Measurements from ENCODE around the gene SARS2.

SARS2 gene

DNA sequence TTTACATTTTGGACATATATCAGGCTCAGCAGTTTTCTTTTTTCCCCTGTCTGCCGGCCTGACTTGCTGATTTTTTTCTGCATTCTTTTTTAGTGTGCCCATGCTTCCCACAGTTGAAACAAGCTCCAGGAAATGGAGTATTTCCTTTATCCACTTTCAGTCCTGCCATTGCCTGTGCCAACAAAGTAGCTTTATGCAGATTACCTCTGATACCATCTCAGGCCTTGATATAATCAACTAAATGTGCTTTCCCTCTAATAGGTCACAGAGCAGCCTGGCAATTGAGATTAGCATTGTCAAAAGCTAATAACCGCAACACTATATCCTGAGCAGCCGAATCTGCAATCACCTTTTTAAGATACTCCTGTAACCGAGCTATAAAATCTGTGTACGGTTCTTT lies 9.4 kb upstream of the SARS2 start:
- Histone ChIP-seq H2AFZ (ENCODE audit: low read length) (no peak overlapping the region), H3K9me2 (ENCODE audit: low read depth, low read length) (no peaks in the 10 kb centered on the region), H3K4me1 (ENCODE audit: insufficient read depth, low read length, severe bottlenecking) (no peaks in the 10 kb centered on the region), H3K4me2 (ENCODE audit: low read length) (no peak overlapping the region), H3K27ac (ENCODE audit: low read depth, low read length, poor library complexity, severe bottlenecking) (no peak overlapping the region), H3K9ac (ENCODE audit: low read length) (no peak overlapping the region), H3F3A (ENCODE audit: insufficient read depth, low read length) (no peaks in the 10 kb centered on the region), H3K27me3 (ENCODE audit: insufficient read depth, low read length) (no peaks in the 10 kb centered on the region; the same call in 1 of the 2 replicates), H3K36me3 (ENCODE audit: insufficient read depth, low read length) (peaks cover under 1% of the 10 kb centered on the region; the same call in 1 of the 2 replicates), H3K79me2 (ENCODE audit: insufficient read depth, low read length) (no peaks in the 10 kb centered on the region), H3K4me3 (ENCODE audit: low read depth, low read length, poor library complexity, severe bottlenecking) (no peak overlapping the region), H3K9me3 (ENCODE audit: low read length) (peaks cover 1% of the 10 kb centered on the region; the same call in 1 of the 2 replicates), H4K20me1 (ENCODE audit: insufficient read depth, low read length) (no peaks in the 10 kb centered on the region)
- TF ChIP-seq EZH2 (IDR thresholded peaks at IDR 0.05; ENCODE audit: borderline replicate concordance, low read length): no peak
- TF ChIP-seq, protein P1, sequence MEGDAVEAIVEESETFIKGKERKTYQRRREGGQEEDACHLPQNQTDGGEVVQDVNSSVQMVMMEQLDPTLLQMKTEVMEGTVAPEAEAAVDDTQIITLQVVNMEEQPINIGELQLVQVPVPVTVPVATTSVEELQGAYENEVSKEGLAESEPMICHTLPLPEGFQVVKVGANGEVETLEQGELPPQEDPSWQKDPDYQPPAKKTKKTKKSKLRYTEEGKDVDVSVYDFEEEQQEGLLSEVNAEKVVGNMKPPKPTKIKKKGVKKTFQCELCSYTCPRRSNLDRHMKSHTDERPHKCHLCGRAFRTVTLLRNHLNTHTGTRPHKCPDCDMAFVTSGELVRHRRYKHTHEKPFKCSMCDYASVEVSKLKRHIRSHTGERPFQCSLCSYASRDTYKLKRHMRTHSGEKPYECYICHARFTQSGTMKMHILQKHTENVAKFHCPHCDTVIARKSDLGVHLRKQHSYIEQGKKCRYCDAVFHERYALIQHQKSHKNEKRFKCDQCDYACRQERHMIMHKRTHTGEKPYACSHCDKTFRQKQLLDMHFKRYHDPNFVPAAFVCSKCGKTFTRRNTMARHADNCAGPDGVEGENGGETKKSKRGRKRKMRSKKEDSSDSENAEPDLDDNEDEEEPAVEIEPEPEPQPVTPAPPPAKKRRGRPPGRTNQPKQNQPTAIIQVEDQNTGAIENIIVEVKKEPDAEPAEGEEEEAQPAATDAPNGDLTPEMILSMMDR (IDR thresholded peaks at IDR 0.05; ENCODE audit: low read length): no peak

DNA sequence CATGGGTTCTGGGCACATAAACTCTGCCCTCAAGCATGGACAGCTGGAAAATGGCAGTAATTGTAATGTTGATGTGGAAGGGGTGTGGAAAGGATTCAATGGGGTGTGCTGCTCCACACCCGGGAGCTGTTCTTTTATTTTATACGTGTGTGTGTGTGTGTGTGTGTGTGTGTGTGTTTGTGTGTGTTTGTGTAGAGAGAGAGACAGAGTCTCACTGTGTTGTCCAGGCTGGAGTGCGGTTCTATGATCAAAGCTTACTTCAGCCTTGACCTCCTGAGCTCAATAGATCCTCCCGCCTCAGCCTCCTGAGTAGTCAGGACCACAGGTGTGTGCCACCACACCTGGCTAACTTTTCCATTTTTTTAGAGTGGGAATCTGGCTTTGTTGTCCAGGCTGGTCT lies 3.0 kb upstream of the SARS2 start:
- H3K4me1 ChIP-seq (ENCODE audit: insufficient read depth, low read length, severe bottlenecking): peaks cover 23% of the 10 kb centered on the region
- peaks cover 16% of the 10 kb centered on the region; the same call in 1 of the 2 replicates for H3K79me2 ChIP-seq (ENCODE audit: insufficient read depth, low read length)
- H3F3A ChIP-seq (ENCODE audit: insufficient read depth, low read length): no peaks in the 10 kb centered on the region
- H3K9me3 ChIP-seq (ENCODE audit: low read length): peaks cover 6% of the 10 kb centered on the region; the same call in 1 of the 2 replicates
- no peak overlapping the region for H3K4me3 ChIP-seq (ENCODE audit: low read depth, low read length, poor library complexity, severe bottlenecking)
- H4K20me1 ChIP-seq (ENCODE audit: insufficient read depth, low read length): no peaks in the 10 kb centered on the region
- H3K9ac ChIP-seq (ENCODE audit: low read length): no peak overlapping the region
- H3K36me3 ChIP-seq (ENCODE audit: insufficient read depth, low read length): peaks cover 31% of the 10 kb centered on the region
- no peak overlapping the region for H3K4me2 ChIP-seq (ENCODE audit: low read length)
- TF ChIP-seq EZH2 (IDR thresholded peaks at IDR 0.05; ENCODE audit: borderline replicate concordance, low read length): no peak
- TF ChIP-seq, protein P1 (IDR thresholded peaks at IDR 0.05; ENCODE audit: low read length): no peak
- H2AFZ ChIP-seq (ENCODE audit: low read length): no peak overlapping the region
- no peaks in the 10 kb centered on the region for H3K27me3 ChIP-seq (ENCODE audit: insufficient read depth, low read length)
- no peaks in the 10 kb centered on the region for H3K9me2 ChIP-seq (ENCODE audit: low read depth, low read length)
- no peak overlapping the region for H3K27ac ChIP-seq (ENCODE audit: low read depth, low read length, poor library complexity, severe bottlenecking)

DNA sequence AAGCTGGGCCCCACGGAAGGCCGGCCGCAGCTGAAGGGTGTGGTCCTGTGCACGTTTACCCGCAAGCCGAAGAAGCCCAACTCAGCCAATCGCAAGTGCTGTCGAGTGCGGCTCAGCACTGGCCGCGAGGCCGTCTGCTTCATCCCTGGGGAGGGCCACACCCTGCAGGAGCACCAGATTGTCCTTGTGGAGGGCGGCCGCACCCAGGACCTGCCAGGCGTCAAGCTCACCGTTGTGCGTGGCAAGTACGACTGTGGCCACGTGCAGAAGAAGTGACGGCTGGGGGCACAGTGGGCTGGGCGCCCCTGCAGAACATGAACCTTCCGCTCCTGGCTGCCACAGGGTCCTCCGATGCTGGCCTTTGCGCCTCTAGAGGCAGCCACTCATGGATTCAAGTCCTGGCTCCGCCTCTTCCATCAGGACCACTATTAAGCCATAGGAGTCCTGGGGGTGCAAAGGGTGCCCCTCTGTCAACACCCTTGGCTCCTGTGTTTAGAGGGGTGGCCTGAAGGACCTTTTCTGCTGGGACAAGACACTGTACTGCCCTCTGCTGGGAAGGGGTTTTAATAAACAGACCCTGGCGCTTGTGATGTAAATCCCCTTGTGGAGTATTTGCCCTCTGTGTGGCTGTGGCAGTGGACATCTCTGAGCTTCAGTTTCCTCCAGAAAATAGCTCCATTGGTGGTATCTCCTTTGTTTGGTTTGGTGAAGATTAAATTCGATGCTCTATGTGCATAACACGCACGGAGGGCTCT lies 2.0 kb upstream of the SARS2 start:
- Histone ChIP-seq H3K9me3 (ENCODE audit: low read length) (peaks cover 6% of the 10 kb centered on the region; the same call in 1 of the 2 replicates), H3K9me2 (ENCODE audit: low read depth, low read length) (no peaks in the 10 kb centered on the region), H3F3A (ENCODE audit: insufficient read depth, low read length) (no peaks in the 10 kb centered on the region), H3K27me3 (ENCODE audit: insufficient read depth, low read length) (no peaks in the 10 kb centered on the region), H3K27ac (ENCODE audit: low read depth, low read length, poor library complexity, severe bottlenecking) (no peak overlapping the region), H3K36me3 (ENCODE audit: insufficient read depth, low read length) (peaks cover 31% of the 10 kb centered on the region), H3K9ac (ENCODE audit: low read length) (no peak overlapping the region), H4K20me1 (ENCODE audit: insufficient read depth, low read length) (no peaks in the 10 kb centered on the region), H3K79me2 (ENCODE audit: insufficient read depth, low read length) (peaks cover 16% of the 10 kb centered on the region; the same call in 1 of the 2 replicates), H3K4me2 (ENCODE audit: low read length) (no peak overlapping the region), H3K4me1 (ENCODE audit: insufficient read depth, low read length, severe bottlenecking) (peaks cover 23% of the 10 kb centered on the region), H3K4me3 (ENCODE audit: low read depth, low read length, poor library complexity, severe bottlenecking) (no peak overlapping the region), H2AFZ (ENCODE audit: low read length) (no peak overlapping the region)
- no peak for TF ChIP-seq EZH2 (IDR thresholded peaks at IDR 0.05; ENCODE audit: borderline replicate concordance, low read length)
- TF ChIP-seq, protein P1 (IDR thresholded peaks at IDR 0.05; ENCODE audit: low read length): peak; percentile 51

Data from OCI-LY1 (cell line).